K562 (cell line): ENCODE results near the gene SLC2A9. TPM values are rescaled to one million over a fixed set of nuclear protein-coding genes. Genes with fewer than 3 reads are reported as not detected.
A peak's percentile ranks its signal among the peaks of the same experiment; 100 is the strongest.

ENCODE experiments used
- AFF4 ChIP-seq: sonication (generic); formaldehyde crosslinking; IDR thresholded peaks from 2 replicates; pipeline ENCODE4 v1.8.0; 2023; ENCODE audit warnings: mild to moderate bottlenecking, missing genetic modification reagents
- ARID1B ChIP-seq: fragments of 450-650 bp; IDR thresholded peaks from 2 replicates; pipeline ENCODE4 v1.6.1; 2016; ENCODE audit warnings: antibody characterized with exemption, mild to moderate bottlenecking, inconsistent platforms
- CC2D1A ChIP-seq: fragments of 450-650 bp; IDR thresholded peaks from 2 replicates; pipeline ENCODE4 v1.6.1; 2017; ENCODE audit warnings: mild to moderate bottlenecking
- DMBX1 ChIP-seq: fragments of 250-450 bp; sonication (Bioruptor Pico); IDR thresholded peaks from 2 replicates; pipeline ENCODE4 v1.8.0; 2022; ENCODE audit warnings: inconsistent platforms, mild to moderate bottlenecking, moderate library complexity, borderline replicate concordance
- EP300 ChIP-seq: IDR thresholded peaks from 2 replicates; pipeline ENCODE4 v1.6.1; 2012; ENCODE audit warnings: low read length, improper control_type of control experiment
- FOSL1 ChIP-seq: fragments of 200-800 bp; sonication (Bioruptor generic); conservative IDR thresholded peaks from 2 replicates; pipeline ENCODE4 v1.6.1; 2016; ENCODE audit warnings: missing genetic modification characterization, missing compliant biosample characterization
- FOXA3 ChIP-seq, 2 experiments: fragments of 450-650 bp in 1 of 2; sonication (generic) in 1 of 2; formaldehyde crosslinking; IDR thresholded peaks in 1 of 2; conservative IDR thresholded peaks in 1 of 2; 2 replicates each; pipeline versions ENCODE4 v1.4.0 to v1.8.0; 2020 to 2022; ENCODE audit warnings: mild to moderate bottlenecking in 2 of 2, missing genetic modification reagents in 1 of 2
- KDM1A ChIP-seq, 2 experiments: fragments of 450-650 bp; IDR thresholded peaks; 2 replicates each; pipeline ENCODE4 v1.6.1; 2016; ENCODE audit warnings: mild to moderate bottlenecking in 2 of 2
- MTA1 ChIP-seq: fragments of 450-650 bp; IDR thresholded peaks from 2 replicates; pipeline ENCODE4 v1.6.1; 2017; ENCODE audit warnings: borderline replicate concordance
- MYC ChIP-seq, 2 experiments: fragments of 250-450 bp in 1 of 2; sonication (Bioruptor Pico) in 1 of 2; IDR thresholded peaks; 2 replicates each; pipeline versions ENCODE4 v1.5.1 to v1.6.1; 2012 to 2021; ENCODE audit warnings: low read depth in 2 of 2, borderline replicate concordance in 1 of 2, improper control_type of control experiment in 1 of 2, low read length in 1 of 2, mild to moderate bottlenecking in 1 of 2, moderate library complexity in 1 of 2
- NCOA2 ChIP-seq, 2 experiments: fragments of 450-650 bp; IDR thresholded peaks; 2 replicates each; pipeline ENCODE4 v1.6.1; 2018; ENCODE audit warnings: mild to moderate bottlenecking in 2 of 2, moderate library complexity in 1 of 2; ENCODE audit not compliant: partially characterized antibody in 2 of 2
- NFE2L1 ChIP-seq: fragments of 450-650 bp; IDR thresholded peaks from 2 replicates; pipeline ENCODE4 v1.6.1; 2016; ENCODE audit warnings: missing genetic modification characterization, low read depth, mild to moderate bottlenecking, missing compliant biosample characterization, moderate library complexity, borderline replicate concordance
- NFYB ChIP-seq: IDR thresholded peaks from 2 replicates; pipeline ENCODE4 v1.6.1; 2011; ENCODE audit warnings: mild to moderate bottlenecking, moderate library complexity; ENCODE audit not compliant: insufficient read length; ENCODE audit errors: extremely low read depth
- NR2F6 ChIP-seq: fragments of 450-650 bp; formaldehyde crosslinking; IDR thresholded peaks from 2 replicates; pipeline ENCODE4 v1.4.0; 2020; ENCODE audit warnings: mild to moderate bottlenecking
- SNIP1 ChIP-seq: fragments of 450-650 bp; IDR thresholded peaks from 2 replicates; pipeline ENCODE4 v1.7.1; 2017; ENCODE audit warnings: low read depth, mild to moderate bottlenecking
- TCF15 ChIP-seq: fragments of 250-450 bp; sonication (Bioruptor Pico); IDR thresholded peaks from 2 replicates; pipeline ENCODE4 v1.8.0; 2022; ENCODE audit warnings: moderate library complexity, mild to moderate bottlenecking, inconsistent platforms
- TEAD1 ChIP-seq, 2 experiments: fragments of 450-650 bp in 1 of 2; sonication (generic) in 1 of 2; formaldehyde crosslinking; IDR thresholded peaks; 2 replicates each; pipeline versions ENCODE4 v1.4.0 to v1.8.0; 2020 to 2022; ENCODE audit warnings: mild to moderate bottlenecking in 2 of 2, missing genetic modification reagents in 1 of 2
- ZBTB7A ChIP-seq: IDR thresholded peaks from 2 replicates; pipeline ENCODE4 v1.6.1; 2011; ENCODE audit warnings: low read depth, mild to moderate bottlenecking, low read length, moderate library complexity, borderline replicate concordance; ENCODE audit not compliant: control insufficient read depth
- ZNF134 ChIP-seq: fragments of 250-450 bp; sonication (Bioruptor Pico); conservative IDR thresholded peaks from 2 replicates; pipeline ENCODE4 v1.4.0; 2020
- polyA plus RNA-seq, 8 experiments: library from polyadenylated mRNA; depleted of rRNA in 4 of 8; stranded (reverse) in 5 of 8; unstranded in 3 of 8; fragments of >200 nt; fragmentation: Nextera tagmentation in 2 of 8; fragmentation: Illumina TruSeq in 1 of 8; extraction: Ambion mirVana in 2 of 8; extraction: Trizol in 1 of 8; gene quantifications; 2 replicates each; pipeline versions ENCODE4 v1.2.1 to v1.2.3, GENCODE V29; 2011 to 2014; ENCODE audit warnings: inconsistent platforms in 1 of 8, missing spikeins in 1 of 8
- total RNA-seq, 7 experiments: library from RNA; depleted of rRNA in 6 of 7; stranded (reverse); fragments of >200 nt in 6 of 7; fragmentation: Illumina TruSeq in 2 of 7; extraction: Trizol in 2 of 7; gene quantifications; 2 replicates each; pipeline versions ENCODE4 v1.2.1 to v1.2.3, GENCODE V29; 2011 to 2021; ENCODE audit warnings: low replicate concordance in 1 of 7
- TF ChIP-seq, protein P1 (sequence below): fragments of 200-800 bp; sonication (Bioruptor generic); IDR thresholded peaks from 2 replicates; pipeline ENCODE4 v1.6.1; 2017; ENCODE audit warnings: missing genetic modification characterization, missing compliant biosample characterization

The SLC2A9 gene
- total and polyA plus RNA-seq, 9 of the 15 experiments (the other 6 are each of a cell fraction or from before 2014, with no cell fraction given): 0.15 to 1.9 (median 0.76) TPM

- TF ChIP-seq, protein P1, sequence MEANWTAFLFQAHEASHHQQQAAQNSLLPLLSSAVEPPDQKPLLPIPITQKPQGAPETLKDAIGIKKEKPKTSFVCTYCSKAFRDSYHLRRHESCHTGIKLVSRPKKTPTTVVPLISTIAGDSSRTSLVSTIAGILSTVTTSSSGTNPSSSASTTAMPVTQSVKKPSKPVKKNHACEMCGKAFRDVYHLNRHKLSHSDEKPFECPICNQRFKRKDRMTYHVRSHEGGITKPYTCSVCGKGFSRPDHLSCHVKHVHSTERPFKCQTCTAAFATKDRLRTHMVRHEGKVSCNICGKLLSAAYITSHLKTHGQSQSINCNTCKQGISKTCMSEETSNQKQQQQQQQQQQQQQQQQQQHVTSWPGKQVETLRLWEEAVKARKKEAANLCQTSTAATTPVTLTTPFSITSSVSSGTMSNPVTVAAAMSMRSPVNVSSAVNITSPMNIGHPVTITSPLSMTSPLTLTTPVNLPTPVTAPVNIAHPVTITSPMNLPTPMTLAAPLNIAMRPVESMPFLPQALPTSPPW (CRISPR knock-in tag): peak; percentile 33; the same call in 1 of the 2 replicates
- TF ChIP-seq SNIP1: no peak
- TF ChIP-seq CC2D1A: peak; percentile 68; the same call in 1 of the 2 replicates
- TF ChIP-seq MTA1: no peak
- TF ChIP-seq NFE2L1: no peak
- TF ChIP-seq FOSL1: peak; percentile 62
- TF ChIP-seq ZBTB7A: no peak
- 0 out of 2 replicates have a peak, but pooled peaks have one; percentile 40 for TF ChIP-seq NR2F6 (CRISPR knock-in tag)
- TF ChIP-seq AFF4: no peak
- peak; percentile 69; the same call in 1 of the 2 replicates for TF ChIP-seq EP300
- peak; percentile 55 to 74; a peak in 3 of 4 replicates for TF ChIP-seq KDM1A (IDR thresholded peaks at IDR 0.05)
- TF ChIP-seq MYC (IDR thresholded peaks at IDR 0.05; ENCODE audit: low read depth, low read length): no peak
- TF ChIP-seq MYC (CRISPR knock-in tag; IDR thresholded peaks at IDR 0.05; ENCODE audit: borderline replicate concordance, low read depth): no peak
- peak in 1 of 2 experiments; percentile 83; a peak in 2 of 4 replicates for TF ChIP-seq TEAD1 (CRISPR knock-in tag; IDR thresholded peaks at IDR 0.05)
- no peak for TF ChIP-seq NFYB
- 0 out of 2 replicates have a peak, but pooled peaks have one; percentile 44 for TF ChIP-seq ZNF134 (CRISPR knock-in tag)
- no peak for TF ChIP-seq TCF15 (CRISPR knock-in tag)
- TF ChIP-seq FOXA3 (CRISPR knock-in tag; conservative IDR thresholded peaks at IDR 0.05 in 1 of 2, IDR thresholded peaks at IDR 0.05 in 1 of 2): peak in 1 of 2 experiments; percentile 41; a peak in 2 of 4 replicates
- TF ChIP-seq DMBX1 (CRISPR knock-in tag): peak; percentile 45; the same call in 1 of the 2 replicates
- TF ChIP-seq ARID1B: peak; percentile 88
- TF ChIP-seq NCOA2 (IDR thresholded peaks at IDR 0.05; ENCODE audit: partially characterized antibody in 2 of 2): no peak
Observed at GRCh38 chr4:9893329-9894108, 127.8 kb downstream of the SLC2A9 start (continued).
